Kidney glomerular epithelial cell (primary cell): ENCODE data around the gene CORIN.

ENCODE experiments used
- DNase-seq: peaks from one replicate; lab custom pipeline; 2025; lab: John Stamatoyannopoulos, UW

Gene CORIN

GRCh38 chr4:47642191-47642830 lies 195.6 kb downstream of the CORIN start:
- no peak for DNase-seq

- DNase-seq = no peak
Measured at GRCh38 chr4:47641755-47642154, 196.1 kb downstream of the CORIN start.

- DNase-seq = no peak
Measured at GRCh38 chr4:47640911-47641310, 197.0 kb downstream of the CORIN start.

GRCh38 chr4:47639531-47639930 lies 198.3 kb downstream of the CORIN start:
- no peak for DNase-seq

DNA sequence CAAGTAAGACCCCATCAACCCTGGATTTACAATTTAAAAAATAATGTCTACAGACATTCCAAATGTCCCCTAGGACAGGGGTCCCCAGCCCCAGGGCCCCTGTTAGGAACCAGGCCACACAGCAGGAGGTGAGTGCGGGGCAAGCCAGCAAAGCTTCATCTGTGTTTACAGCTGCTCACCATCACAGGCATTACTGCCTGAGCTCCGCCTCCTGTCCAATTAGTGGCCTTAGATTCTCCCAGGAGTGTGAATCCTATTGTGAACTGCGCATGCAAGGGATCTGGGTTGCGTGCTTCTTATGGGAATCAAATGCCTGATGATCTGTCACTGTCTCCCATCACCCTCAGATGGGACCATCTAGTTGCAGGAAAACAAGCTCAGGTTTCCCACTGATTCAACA lies 206.7 kb downstream of the CORIN start:
- no peak for DNase-seq

DNA sequence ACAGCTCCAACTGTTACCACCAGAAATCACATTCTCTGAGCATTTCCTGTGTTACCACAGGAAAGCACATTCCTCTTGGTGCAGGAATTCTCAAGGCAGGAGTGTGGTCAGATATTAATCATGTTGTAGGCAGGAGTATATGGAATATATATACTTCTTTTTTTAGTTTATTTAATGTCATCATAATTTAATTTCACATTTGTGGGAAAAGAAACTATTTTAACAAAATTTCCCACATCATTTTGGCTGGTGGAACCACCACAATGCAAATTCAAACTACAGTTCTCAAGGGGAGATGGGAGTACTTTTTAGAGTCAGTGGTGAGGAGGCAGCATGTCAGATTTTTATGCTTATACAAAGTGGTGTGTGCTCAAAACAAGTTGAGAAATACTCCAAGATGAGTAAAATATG lies 213.8 kb downstream of the CORIN start:
- peak; percentile 43 for DNase-seq

GRCh38 chr4:47621181-47621580 lies 216.7 kb downstream of the CORIN start:
- DNase-seq = no peak

DNA sequence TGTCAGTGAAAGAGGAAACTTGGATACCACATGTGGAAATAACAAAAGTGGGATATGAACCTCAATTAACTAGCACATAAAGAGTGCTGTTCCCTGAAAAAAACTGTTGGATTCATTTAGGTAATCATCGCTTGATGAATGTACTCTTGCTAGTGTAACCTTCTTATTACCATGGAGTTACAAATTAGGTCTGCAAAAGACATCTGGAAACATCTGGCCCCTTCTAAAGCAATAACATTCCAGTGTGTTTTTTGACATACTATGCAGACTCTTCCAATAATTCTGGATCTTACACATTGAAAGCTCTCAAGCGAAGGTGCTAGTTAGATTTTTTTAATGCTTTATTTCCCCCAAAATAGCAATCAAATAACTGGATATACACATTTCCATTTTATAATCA lies 218.2 kb downstream of the CORIN start:
- DNase-seq = no peak

DNA sequence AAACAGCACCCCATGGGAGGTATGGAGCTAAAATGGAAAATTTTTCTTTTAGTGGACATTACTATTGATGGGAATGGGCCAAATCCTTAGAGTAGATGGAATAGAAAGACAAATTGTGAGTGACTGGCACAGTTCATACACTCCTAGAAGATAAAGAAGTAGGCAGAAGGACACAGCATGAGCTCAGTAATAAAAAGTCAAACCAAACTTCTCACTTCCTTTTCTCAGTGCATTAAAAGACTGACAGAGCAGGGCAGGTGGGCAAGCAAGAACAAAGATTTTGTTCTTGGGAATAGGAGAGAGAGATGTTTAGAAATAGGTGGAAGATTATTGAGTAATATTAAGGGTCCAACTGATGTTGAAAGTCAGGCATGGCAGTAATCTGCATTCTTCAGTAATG lies 220.3 kb downstream of the CORIN start:
- DNase-seq = no peak

DNA sequence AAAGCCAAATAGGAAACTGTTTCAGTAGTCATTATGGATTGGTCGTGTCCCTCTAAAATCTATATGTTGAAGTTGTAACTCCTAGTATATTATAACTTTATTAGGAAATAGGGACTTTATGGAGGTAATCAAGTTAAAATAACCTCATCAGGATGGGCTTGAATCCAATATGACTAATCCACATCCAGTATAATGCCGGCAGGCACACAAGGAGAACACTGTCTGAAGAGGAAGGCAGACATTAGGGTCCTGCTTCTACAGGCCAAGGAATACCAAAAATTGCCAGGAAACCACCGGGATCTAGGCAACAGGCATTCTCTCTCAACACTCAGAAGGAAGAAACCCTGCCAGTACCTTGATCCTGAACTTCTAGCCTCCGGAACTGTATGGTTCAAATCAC lies 222.5 kb downstream of the CORIN start:
- no peak for DNase-seq

GRCh38 chr4:47612116-47613023 lies 225.5 kb downstream of the CORIN start:
- no peak for DNase-seq

DNA sequence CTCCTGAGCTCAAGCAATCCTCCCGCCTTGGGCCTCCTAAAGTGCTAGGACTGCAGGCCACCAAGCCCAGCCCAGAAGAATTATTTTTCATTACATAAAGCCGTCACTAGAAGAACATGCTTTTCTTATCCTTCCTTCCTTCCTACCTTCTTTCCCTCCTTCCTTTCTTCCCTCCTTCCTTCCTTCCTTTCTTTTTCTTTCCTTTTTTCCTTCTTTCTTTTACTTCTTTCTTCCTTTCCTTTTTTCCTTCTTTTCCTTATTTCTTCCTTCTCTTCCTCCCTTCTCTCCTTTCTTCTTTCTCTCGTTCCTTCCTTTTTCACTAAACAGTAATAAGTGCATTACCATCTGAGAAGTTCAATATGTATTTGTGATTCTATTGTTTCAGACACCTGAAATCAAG lies 231.4 kb downstream of the CORIN start:
- no peak for DNase-seq

DNA sequence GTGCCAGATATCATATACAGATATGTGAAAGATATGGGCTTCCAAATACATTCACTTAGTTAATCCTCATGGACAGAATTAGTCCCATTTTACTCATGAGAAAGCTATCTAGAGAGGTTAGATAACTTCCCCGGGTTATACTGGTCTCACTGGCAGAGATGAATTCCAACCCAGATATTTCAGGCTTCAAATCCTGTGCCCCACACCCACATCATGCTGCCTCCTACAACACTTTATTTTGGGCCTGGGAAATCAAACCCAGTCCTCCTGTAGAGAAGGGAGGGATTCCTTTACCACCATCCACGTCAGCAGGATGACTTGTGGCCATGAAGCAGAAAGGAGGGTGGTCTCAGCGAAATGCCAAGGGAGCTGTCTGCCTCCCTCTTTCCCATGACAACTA lies 239.0 kb downstream of the CORIN start:
- no peak for DNase-seq

DNA sequence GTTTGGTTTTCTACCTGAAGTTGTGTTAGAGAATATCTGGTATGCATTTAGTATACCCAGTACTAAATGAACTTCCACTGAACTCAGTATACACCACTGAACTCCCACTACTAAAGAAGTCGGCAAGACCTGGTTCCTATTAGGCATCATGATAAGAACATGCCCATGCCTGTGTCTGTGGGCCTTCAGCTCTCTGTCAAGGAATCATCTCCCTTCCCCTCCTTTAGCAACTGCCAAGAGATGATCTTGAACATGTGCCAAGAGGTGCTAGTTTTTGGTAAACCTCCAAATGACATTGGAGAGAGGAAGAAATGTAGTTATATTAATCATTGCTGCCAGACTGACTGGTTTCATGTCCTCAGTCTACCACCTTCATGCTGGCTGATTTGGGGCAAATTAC lies 239.5 kb downstream of the CORIN start:
- no peak for DNase-seq

- no peak for DNase-seq
Measured at GRCh38 chr4:47597696-47598095, 240.2 kb downstream of the CORIN start.

- DNase-seq = no peak
Measured at GRCh38 chr4:47590325-47590724, 247.5 kb downstream of the CORIN start.

DNA sequence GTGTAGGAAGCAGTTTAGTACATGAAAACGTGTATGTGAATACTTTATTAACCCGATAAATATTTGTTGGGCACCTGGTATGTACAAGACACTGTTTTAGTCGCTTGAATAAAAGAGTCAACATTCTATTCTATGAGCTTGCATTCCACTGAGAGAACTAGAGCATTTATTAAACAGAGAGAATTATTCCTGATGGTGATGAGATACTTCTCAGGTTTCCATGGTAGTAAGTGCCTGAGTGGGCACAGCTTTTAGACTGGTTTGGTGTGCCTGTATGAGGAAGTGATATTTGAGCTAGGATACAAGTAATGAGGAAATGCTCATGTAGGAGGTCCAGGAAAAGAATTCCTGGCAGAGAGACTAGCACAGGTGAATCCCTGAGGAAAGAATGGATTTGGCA lies 258.6 kb downstream of the CORIN start:
- no peak for DNase-seq

- no peak for DNase-seq
Measured at GRCh38 chr4:47577779-47578553, 259.9 kb downstream of the CORIN start.

DNA sequence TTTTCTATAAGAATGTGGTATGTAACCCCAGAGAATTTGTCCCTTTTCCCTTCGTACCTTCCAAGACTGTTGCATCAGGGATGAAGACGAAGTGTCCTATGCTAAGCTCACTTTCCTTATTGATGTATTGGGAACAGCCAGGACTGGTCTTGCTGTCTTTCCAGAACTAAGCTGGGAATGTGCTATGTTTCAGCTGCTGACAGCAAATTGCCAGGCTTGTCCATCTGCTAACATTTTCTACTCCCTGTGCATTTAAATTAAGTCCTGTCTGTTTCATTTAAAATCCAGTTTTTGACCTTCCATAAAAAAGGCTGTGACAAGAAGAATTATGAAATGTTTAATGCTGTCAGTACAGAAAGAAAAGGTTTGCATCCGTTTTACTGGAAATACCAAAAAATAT lies 264.9 kb downstream of the CORIN start:
- no peak for DNase-seq

GRCh38 chr4:47570816-47571215 lies 267.1 kb downstream of the CORIN start:
- no peak for DNase-seq

GRCh38 chr4:47567511-47567910 lies 270.4 kb downstream of the CORIN start:
- DNase-seq = no peak

GRCh38 chr4:47566969-47567368 lies 270.9 kb downstream of the CORIN start:
- DNase-seq = no peak

- DNase-seq = no peak
Measured at GRCh38 chr4:47566566-47566965, 271.3 kb downstream of the CORIN start.
